ENCODE results near the gene RALGAPB.

- TF ChIP-seq POLR2A (IDR thresholded peaks at IDR 0.05) (no peak), CTCF (IDR thresholded peaks at IDR 0.05 in 8 of 11, conservative IDR thresholded peaks at IDR 0.05 in 3 of 11) (no peak), POLR2AphosphoS5 (IDR thresholded peaks at IDR 0.05) (no peak)
These were observed 70.6 kb downstream of the RALGAPB start for GRCh38 chr20:38543014-38543906.

All from spleen (tissue), 7 donors.